HCT116 (cell line): ENCODE results near the gene PRR16. TPM values are rescaled to one million over a fixed set of nuclear protein-coding genes. Genes with fewer than 3 reads are reported as not detected.

Experiments
- ATAC-seq: fragments of 200-7000 bp; cut with Tn5 transposase; 2 replicates; pipeline ENCODE4 v1.9.1; 2020; ENCODE audit warnings: mild to moderate bottlenecking, moderate library complexity
- BruUV-seq: library from RNA; stranded (reverse); fragments of 400-500 nt; replicated peaks from 2 replicates; lab custom pipeline; 2021; lab: Mats Ljungman, UMichigan
- CTCF ChIA-PET: fragments of 300-600 bp; sonication (Branson Sonifier 250); formaldehyde crosslinking; loops from one replicate; lab custom pipeline; 2021; ENCODE audit warnings: antibody characterized with exemption; lab: Charles Lee
- POLR2A ChIA-PET: fragments of 300-600, 350-600 bp; sonication (Branson Sonifier 250); formaldehyde crosslinking; loops from one replicate; lab custom pipeline; 2021; ENCODE audit warnings: antibody characterized with exemption; lab: Charles Lee
- RAD21 ChIA-PET, 2 experiments: fragments of 300-600 bp; sonication (Branson Sonifier 250); formaldehyde crosslinking; loops; one replicate each; lab custom pipeline; 2023; ENCODE audit warnings: low total read pairs in 2 of 2; ENCODE audit not compliant: uncharacterized antibody in 2 of 2, unreplicated experiment in 2 of 2, low non-redundant PET in 1 of 2; lab: Charles Lee
- DNase-seq: peaks from one replicate; pipeline ENCODE4 v3.0.0-alpha.2; 2010; ENCODE audit warnings: low read depth, low spot score
- H2AFZ ChIP-seq: fragments of 200-600 bp; shearing (Covaris generic), sonication (generic); 2 replicates; pipeline ENCODE4 v1.6.1; 2017; ENCODE audit warnings: low read depth, mixed run types, mixed read lengths, antibody characterized with exemption, low read length; ENCODE audit not compliant: poor library complexity, severe bottlenecking
- H3K27ac ChIP-seq: 2 replicates; pipeline ENCODE4 v1.5.1; 2012; ENCODE audit warnings: low read depth, low read length
- H3K27me3 ChIP-seq: fragments of 200-600 bp; sonication (generic); 2 replicates; pipeline ENCODE4 v1.6.1; 2016; ENCODE audit warnings: mixed run types, low read length, mixed read lengths; ENCODE audit not compliant: insufficient read depth
- H3K36me3 ChIP-seq, 2 experiments: fragments of 200-500 bp in 1 of 2; fragments of 200-600 bp in 1 of 2; sonication (Bioruptor generic) in 1 of 2; sonication (generic) in 1 of 2; 2 replicates each; pipeline versions ENCODE4 v1.5.1 to v1.6.1; 2014 to 2016; ENCODE audit warnings: low read length in 2 of 2, inconsistent platforms in 1 of 2, mixed read lengths in 1 of 2, mixed run types in 1 of 2; ENCODE audit not compliant: insufficient read depth in 2 of 2, control insufficient read depth in 1 of 2
- H3K4me1 ChIP-seq, 2 experiments: fragments of 200-600 bp in 1 of 2; sonication (generic) in 1 of 2; 2 replicates each; pipeline versions ENCODE4 v1.5.1 to v1.6.1; 2012 to 2017; ENCODE audit warnings: low read length in 2 of 2, inconsistent platforms in 1 of 2, mild to moderate bottlenecking in 1 of 2, mixed read lengths in 1 of 2, mixed run types in 1 of 2, moderate library complexity in 1 of 2; ENCODE audit not compliant: insufficient read depth in 2 of 2, control insufficient read depth in 1 of 2
- H3K4me2 ChIP-seq: fragments of 200-600 bp; sonication (generic); 2 replicates; pipeline ENCODE4 v1.6.1; 2017; ENCODE audit warnings: mixed run types, low read length, mixed read lengths
- H3K4me3 ChIP-seq, 2 experiments: fragments of 200-600 bp in 1 of 2; sonication (generic) in 1 of 2; replicated peaks in 1 of 2; 2 replicates each; pipeline ENCODE4 v1.5.1; 2011 to 2016; ENCODE audit warnings: low read length in 2 of 2, control low read depth in 1 of 2, low read depth in 1 of 2, mild to moderate bottlenecking in 1 of 2, mixed read lengths in 1 of 2, mixed run types in 1 of 2
- H3K79me2 ChIP-seq: fragments of 200-600 bp; sonication (generic); 2 replicates; pipeline ENCODE4 v1.6.1; 2017; ENCODE audit warnings: mild to moderate bottlenecking, mixed run types, low read length, moderate library complexity, mixed read lengths; ENCODE audit not compliant: insufficient read depth
- H3K9ac ChIP-seq: fragments of 200-600 bp; sonication (generic); 2 replicates; pipeline ENCODE4 v1.6.1; 2016; ENCODE audit warnings: low read length, mixed read lengths
- H3K9me2 ChIP-seq: fragments of 200-600 bp; sonication (generic), shearing (Covaris generic); 2 replicates; pipeline ENCODE4 v1.6.1; 2017; ENCODE audit warnings: mixed run types, mild to moderate bottlenecking, moderate library complexity; ENCODE audit not compliant: insufficient read depth
- H3K9me3 ChIP-seq, 2 experiments: fragments of 200-500 bp in 1 of 2; fragments of 200-600 bp in 1 of 2; sonication (Bioruptor generic) in 1 of 2; sonication (generic) in 1 of 2; 2 replicates each; pipeline ENCODE4 v1.6.1; 2014 to 2017; ENCODE audit warnings: low read length in 2 of 2, mixed read lengths in 2 of 2, inconsistent platforms in 1 of 2, low read depth in 1 of 2, mild to moderate bottlenecking in 1 of 2, mixed run types in 1 of 2, moderate library complexity in 1 of 2; ENCODE audit not compliant: control insufficient read depth in 1 of 2, insufficient read depth in 1 of 2
- H4K20me1 ChIP-seq: fragments of 200-600 bp; sonication (generic), shearing (Covaris generic); 2 replicates; pipeline ENCODE4 v1.6.1; 2017; ENCODE audit warnings: mixed run types, mild to moderate bottlenecking, moderate library complexity; ENCODE audit not compliant: insufficient read depth
- CBX3 ChIP-seq: IDR thresholded peaks from 2 replicates; pipeline ENCODE4 v1.6.1; 2012; ENCODE audit warnings: low read depth
- CEBPB ChIP-seq: IDR thresholded peaks from 2 replicates; pipeline ENCODE4 v1.6.1; 2012; ENCODE audit warnings: low read depth
- EGR1 ChIP-seq: IDR thresholded peaks from 2 replicates; pipeline ENCODE4 v1.6.1; 2012; ENCODE audit warnings: low read depth
- ELF1 ChIP-seq: IDR thresholded peaks from 2 replicates; pipeline ENCODE4 v1.6.1; 2012; ENCODE audit warnings: low read depth, borderline replicate concordance
- EZH2 ChIP-seq: fragments of 200-600 bp; sonication (generic); IDR thresholded peaks from 2 replicates; pipeline ENCODE4 v1.6.1; 2017; ENCODE audit warnings: antibody characterized with exemption, mixed run types
- EZH2phosphoT487 ChIP-seq: fragments of 200-600 bp; IDR thresholded peaks from 2 replicates; pipeline ENCODE4 v1.6.1; 2018; ENCODE audit warnings: antibody characterized with exemption, borderline replicate concordance
- JUND ChIP-seq: IDR thresholded peaks from 2 replicates; pipeline ENCODE4 v1.6.1; 2012
- MAX ChIP-seq: IDR thresholded peaks from 2 replicates; pipeline ENCODE4 v1.6.1; 2012
- POLR2A ChIP-seq: IDR thresholded peaks from 2 replicates; pipeline ENCODE4 v1.7.0; 2011; ENCODE audit warnings: borderline replicate concordance; ENCODE audit not compliant: insufficient read depth, insufficient read length; ENCODE audit errors: extremely low read depth
- SIN3A ChIP-seq: IDR thresholded peaks from 2 replicates; pipeline ENCODE4 v1.6.1; 2012; ENCODE audit warnings: low read depth
- SP1 ChIP-seq: IDR thresholded peaks from 2 replicates; pipeline ENCODE4 v1.6.1; 2012; ENCODE audit warnings: low read depth
- SRF ChIP-seq: IDR thresholded peaks from 2 replicates; pipeline ENCODE4 v1.6.1; 2012; ENCODE audit warnings: low read depth
- YY1 ChIP-seq: IDR thresholded peaks from 2 replicates; pipeline ENCODE4 v1.6.1; 2011; ENCODE audit warnings: low read length, low read depth, moderate library complexity, mild to moderate bottlenecking; ENCODE audit not compliant: insufficient replicate concordance; ENCODE audit errors: extremely low read depth
- ZBTB33 ChIP-seq: IDR thresholded peaks from 2 replicates; pipeline ENCODE4 v1.6.1; 2011; ENCODE audit warnings: mild to moderate bottlenecking, low read length, moderate library complexity; ENCODE audit not compliant: insufficient replicate concordance; ENCODE audit errors: extremely low read depth
- ZNF274 ChIP-seq: fragments of 200-500 bp; sonication (Bioruptor generic); IDR thresholded peaks from 2 replicates; pipeline ENCODE4 v1.6.1; 2014; ENCODE audit warnings: mild to moderate bottlenecking, low read depth, low read length, inconsistent platforms
- intact Hi-C: fragments of 100-400 bp; cut with micrococcal nuclease; formaldehyde crosslinking; loops from 2 replicates; pipeline ENCODE4 v1.10.0; 2022
- total RNA-seq: library from RNA; stranded (reverse); gene quantifications from one replicate; pipeline ENCODE4 v1.2.1, GENCODE V29; 2021; ENCODE audit not compliant: unreplicated experiment

The PRR16 gene
- total RNA-seq, 1 experiment from 2014 or later = 0.42 TPM

GRCh38 chr5:120730214-120730613, 266.1 kb downstream of the PRR16 start:
- no peaks in the 10 kb centered on the region for H3K27me3 ChIP-seq
- no peak overlapping the region for H3K4me3 ChIP-seq
- intact Hi-C loops = no loop called here
- no peaks in the 10 kb centered on the region for H3K9me3 ChIP-seq
- no peaks in the 10 kb centered on the region for H3K36me3 ChIP-seq
- no peak overlapping the region for H3K4me2 ChIP-seq
- H2AFZ ChIP-seq = no peak overlapping the region
- ChIA-PET RAD21 (no interaction called here), POLR2A (no interaction called here), CTCF (no interaction called here)
- H3K27ac ChIP-seq = no peak overlapping the region
- TF ChIP-seq SRF = no peak
- TF ChIP-seq ZBTB33 = no peak
- no peak for TF ChIP-seq EGR1
- no peak for TF ChIP-seq CEBPB
- TF ChIP-seq EZH2 = no peak
- TF ChIP-seq SIN3A = no peak
- TF ChIP-seq CBX3 = no peak
- no peak for TF ChIP-seq MAX
- no peak for TF ChIP-seq POLR2A
- TF ChIP-seq YY1 = no peak
- TF ChIP-seq JUND = no peak
- TF ChIP-seq SP1 = no peak
- TF ChIP-seq EZH2phosphoT487 = no peak
- no peak for TF ChIP-seq ELF1
- no peak for TF ChIP-seq ZNF274
- H3K4me1 ChIP-seq = no peaks in the 10 kb centered on the region
- no peaks in the 10 kb centered on the region for H4K20me1 ChIP-seq
- H3K79me2 ChIP-seq = no peaks in the 10 kb centered on the region
- no peak overlapping the region for H3K9ac ChIP-seq
- no TSS peak for BruUV-seq
- ATAC-seq (no peak), DNase-seq (no peak)
- H3K9me2 ChIP-seq = no peaks in the 10 kb centered on the region
